Embryonic facial prominence (tissue), 1 donor: Measurements from ENCODE around the gene TDRD12.
"Not testable (repeated sequence)": the region's sequence is repeated elsewhere in the genome, so short reads cannot be mapped to it uniquely, and the experiment has no call there.

Experiments
- DNase-seq: peaks from one replicate; pipeline ENCODE4 v3.0.0-alpha.2; 2016; ENCODE audit errors: extremely low spot score

The TDRD12 gene

GRCh38 chr19:32866061-32866460 is 146.5 kb downstream of the TDRD12 start:
- DNase-seq = no peak

GRCh38 chr19:32866564-32867265 is 147.1 kb downstream of the TDRD12 start:
- no peak for DNase-seq

- DNase-seq = not testable (repeated sequence)
Measured at GRCh38 chr19:32867436-32867835, 147.9 kb downstream of the TDRD12 start.

DNA sequence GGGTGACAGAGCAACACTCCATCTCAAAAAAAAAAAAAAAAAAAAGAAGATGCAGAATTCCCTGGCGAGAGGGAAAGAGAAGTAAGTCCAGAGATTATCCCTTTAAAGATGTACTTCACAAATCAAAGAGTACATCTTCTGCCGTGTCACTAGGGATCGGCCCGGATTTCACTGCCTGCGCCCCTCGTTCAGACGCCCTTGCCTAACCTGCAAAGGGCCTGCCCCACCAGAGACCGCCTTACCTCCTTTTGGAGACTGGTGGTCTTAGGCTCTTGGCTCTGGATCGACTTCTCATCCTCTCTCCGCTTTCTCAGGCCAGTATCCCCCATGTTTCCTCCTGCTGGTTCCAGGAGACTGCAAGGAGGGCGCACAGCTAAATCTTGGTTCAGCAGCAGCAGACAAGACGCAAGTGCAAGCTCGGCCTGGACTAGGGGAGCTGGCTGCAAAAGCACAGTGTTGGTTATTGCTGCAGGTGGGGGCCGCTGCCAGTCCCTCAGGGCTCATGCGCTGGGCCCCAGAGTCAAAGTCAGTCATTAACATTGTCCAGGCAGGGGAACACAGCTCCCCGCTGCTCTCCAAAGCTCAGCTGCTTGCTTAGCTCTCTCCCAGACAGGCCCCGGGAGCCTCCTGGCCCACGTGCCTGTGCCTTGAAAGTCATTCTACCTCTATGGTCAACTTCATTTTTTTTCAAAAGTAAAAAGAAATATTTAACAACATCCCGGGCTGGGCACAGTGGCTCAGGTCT is 148.8 kb downstream of the TDRD12 start:
- DNase-seq = no peak

GRCh38 chr19:32869369-32869965 is 149.9 kb downstream of the TDRD12 start, which contains the start of gene SLC7A9:
Gene SLC7A9, minus strand, starts transcription at chr19:32869767. Its CDS starts 1,233 bp downstream, at chr19:32868534.
- DNase-seq = no peak

- DNase-seq = no peak
Measured at GRCh38 chr19:32869966-32870573, 150.5 kb downstream of the TDRD12 start.

DNA sequence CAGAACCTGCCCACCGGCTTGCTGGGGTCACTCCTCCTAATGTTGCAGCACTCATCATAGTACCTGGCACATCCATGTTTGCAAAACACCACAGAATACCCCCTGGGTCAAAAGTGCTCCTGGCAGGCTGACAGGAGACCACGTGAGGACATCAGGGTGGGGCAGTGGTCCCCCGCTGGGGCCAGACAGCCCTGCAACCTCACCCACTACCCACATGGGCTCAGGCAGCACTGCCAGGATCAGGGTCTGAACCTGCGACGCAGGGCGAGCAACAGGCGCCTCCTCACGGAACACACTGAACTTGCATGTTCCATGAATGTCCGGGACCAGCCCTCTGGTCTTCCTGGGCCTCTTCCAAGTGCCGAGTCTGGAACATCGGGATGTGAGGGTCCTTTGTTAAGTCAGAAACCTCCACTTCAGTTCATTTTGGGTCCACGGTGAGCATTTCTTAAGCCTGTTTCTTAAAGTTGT is 151.4 kb downstream of the TDRD12 start:
- no peak for DNase-seq

- DNase-seq = no peak
Measured at GRCh38 chr19:32872391-32872790, 152.8 kb downstream of the TDRD12 start.

GRCh38 chr19:32873247-32873959 is 153.8 kb downstream of the TDRD12 start:
- no peak for DNase-seq

GRCh38 chr19:32874605-32875004 is 155.0 kb downstream of the TDRD12 start:
- no peak for DNase-seq

- DNase-seq = no peak
Measured at GRCh38 chr19:32875428-32875827, 155.9 kb downstream of the TDRD12 start.

DNA sequence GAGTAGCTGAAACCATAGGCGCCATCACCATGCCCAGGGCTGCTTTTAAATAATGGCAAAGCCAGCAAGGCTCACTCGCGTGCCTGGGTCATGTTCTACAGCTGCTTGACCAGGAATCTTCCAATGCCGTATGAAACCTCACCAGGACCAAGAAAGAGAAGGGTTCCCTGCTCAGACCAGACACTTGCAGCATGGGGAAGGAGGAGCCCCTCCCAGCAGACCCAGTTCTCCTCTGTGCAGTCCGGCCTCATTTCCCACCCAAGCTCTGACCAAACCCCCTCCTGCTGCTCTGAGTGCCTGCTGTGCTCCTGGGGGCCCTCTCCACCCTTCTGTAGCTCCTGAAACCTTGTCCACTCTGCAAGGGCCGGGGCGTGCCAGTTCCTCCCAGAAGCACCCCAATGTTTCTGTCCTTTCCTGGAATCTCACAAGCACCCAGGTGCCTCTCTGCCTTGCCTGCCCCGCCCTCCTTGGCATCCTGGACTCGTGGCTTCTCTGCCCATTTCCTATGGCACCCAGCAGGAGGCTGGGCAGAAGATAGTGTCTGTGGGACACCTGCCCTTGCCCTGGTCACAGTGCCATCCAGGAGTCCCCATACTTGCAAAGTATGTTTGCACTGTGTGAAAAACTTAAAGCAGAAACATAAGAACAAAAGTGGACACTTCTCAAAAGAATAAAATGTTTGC is 156.8 kb downstream of the TDRD12 start:
- DNase-seq = no peak

GRCh38 chr19:32876919-32877285 is 157.3 kb downstream of the TDRD12 start:
- DNase-seq = no peak
